PC-3 (cell line): ENCODE measurements around the gene KRTAP9-7.

ENCODE experiments used
- CTCF ChIP-seq: fragments of 300-600 bp; sonication (generic); conservative IDR thresholded peaks from 2 replicates; pipeline ENCODE4 v1.5.1; 2017; ENCODE audit warnings: antibody characterized with exemption, low read depth, mild to moderate bottlenecking, low read length
- EZH2 ChIP-seq: fragments of 300-600 bp; sonication (generic); IDR thresholded peaks from one replicate; pipeline ENCODE4 v1.6.1; 2017; ENCODE audit warnings: antibody characterized with exemption, mild to moderate bottlenecking, low read length; ENCODE audit not compliant: unreplicated experiment
- EZH2phosphoT487 ChIP-seq: fragments of 300-600 bp; sonication (generic); IDR thresholded peaks from 2 replicates; pipeline ENCODE4 v1.6.1; 2018; ENCODE audit warnings: mild to moderate bottlenecking, antibody characterized with exemption, low read length, borderline replicate concordance

- TF ChIP-seq EZH2 = no peak
- TF ChIP-seq CTCF = no peak
- TF ChIP-seq EZH2phosphoT487 = no peak
Measured at GRCh38 chr17:41271858-41272257, 3.6 kb upstream of the KRTAP9-7 start.
